Vagina (tissue), 2 donors: ENCODE results near the gene GNAT1.

Experiments
- CTCF ChIP-seq, 3 experiments: fragments of 450-650 bp in 2 of 3; fragments of 200-600 bp in 1 of 3; sonication (generic) in 1 of 3; IDR thresholded peaks; one replicate each; pipeline ENCODE4 v1.5.1; 2017 to 2019; ENCODE audit warnings: antibody characterized with exemption in 3 of 3, mild to moderate bottlenecking in 2 of 3, moderate library complexity in 2 of 3
- POLR2A ChIP-seq, 2 donors: fragments of 450-650 bp; IDR thresholded peaks; one replicate each; pipeline ENCODE4 v1.6.1; 2017; ENCODE audit warnings: antibody characterized with exemption in 2 of 2, mild to moderate bottlenecking in 2 of 2, moderate library complexity in 2 of 2
- POLR2AphosphoS5 ChIP-seq, 2 donors: sonication (generic); formaldehyde crosslinking; IDR thresholded peaks; one replicate each; pipeline ENCODE4 v1.9.0; 2017; ENCODE audit warnings: antibody characterized with exemption in 2 of 2, mild to moderate bottlenecking in 2 of 2, low read depth in 1 of 2; ENCODE audit not compliant: insufficient read depth in 1 of 2

DNA sequence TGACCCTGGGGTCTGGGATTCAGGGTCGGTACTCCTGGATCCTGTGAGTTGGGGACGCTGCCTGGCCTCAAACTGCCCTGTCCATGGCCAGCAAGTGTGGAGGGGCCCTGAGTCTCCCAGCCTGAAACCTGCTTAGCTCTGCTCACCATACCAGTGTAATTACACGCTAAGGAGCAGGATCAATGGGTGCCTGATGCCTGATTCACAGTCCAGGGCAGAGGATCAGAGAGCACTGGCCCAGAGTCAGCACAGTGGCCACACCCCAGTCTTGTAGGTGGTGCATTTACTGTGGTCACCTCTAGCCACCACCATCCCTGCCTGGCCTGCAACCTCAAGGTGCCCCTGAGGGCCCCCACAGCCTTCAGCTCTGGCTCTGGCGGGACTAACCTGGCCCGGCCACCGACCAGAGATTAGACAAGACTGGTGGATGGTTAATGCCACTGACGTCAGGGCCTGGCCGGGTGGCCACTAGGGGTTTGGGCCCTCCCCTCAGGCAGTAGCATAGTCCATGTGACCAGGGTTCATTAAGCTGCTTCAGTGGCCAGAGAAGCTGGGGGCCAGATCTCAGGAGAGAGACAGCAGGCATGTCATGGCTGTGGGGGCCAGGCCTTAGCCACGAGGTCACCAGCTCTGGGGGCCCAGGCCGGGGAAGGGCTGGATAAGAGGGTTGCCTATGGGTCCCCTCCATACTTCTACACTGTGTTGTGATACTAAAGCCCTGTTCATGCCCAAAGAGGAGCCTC is 10.3 kb downstream of the GNAT1 start:
- no peak for TF ChIP-seq POLR2A (IDR thresholded peaks at IDR 0.05)
- TF ChIP-seq CTCF (IDR thresholded peaks at IDR 0.05), result no peak
- TF ChIP-seq POLR2AphosphoS5 (IDR thresholded peaks at IDR 0.05; ENCODE audit: insufficient read depth in 1 of 2, low read depth in 1 of 2), result no peak
